ENCODE measurements around the gene RC3H1. TPM values are rescaled to one million over a fixed set of nuclear protein-coding genes. Genes with fewer than 3 reads are reported as not detected.

RC3H1 gene
- total and polyA plus RNA-seq, 9 of the 15 experiments (the other 6 are each of a cell fraction or from before 2014, with no cell fraction given): 2.4 to 31.7 (median 12.4) TPM

DNA sequence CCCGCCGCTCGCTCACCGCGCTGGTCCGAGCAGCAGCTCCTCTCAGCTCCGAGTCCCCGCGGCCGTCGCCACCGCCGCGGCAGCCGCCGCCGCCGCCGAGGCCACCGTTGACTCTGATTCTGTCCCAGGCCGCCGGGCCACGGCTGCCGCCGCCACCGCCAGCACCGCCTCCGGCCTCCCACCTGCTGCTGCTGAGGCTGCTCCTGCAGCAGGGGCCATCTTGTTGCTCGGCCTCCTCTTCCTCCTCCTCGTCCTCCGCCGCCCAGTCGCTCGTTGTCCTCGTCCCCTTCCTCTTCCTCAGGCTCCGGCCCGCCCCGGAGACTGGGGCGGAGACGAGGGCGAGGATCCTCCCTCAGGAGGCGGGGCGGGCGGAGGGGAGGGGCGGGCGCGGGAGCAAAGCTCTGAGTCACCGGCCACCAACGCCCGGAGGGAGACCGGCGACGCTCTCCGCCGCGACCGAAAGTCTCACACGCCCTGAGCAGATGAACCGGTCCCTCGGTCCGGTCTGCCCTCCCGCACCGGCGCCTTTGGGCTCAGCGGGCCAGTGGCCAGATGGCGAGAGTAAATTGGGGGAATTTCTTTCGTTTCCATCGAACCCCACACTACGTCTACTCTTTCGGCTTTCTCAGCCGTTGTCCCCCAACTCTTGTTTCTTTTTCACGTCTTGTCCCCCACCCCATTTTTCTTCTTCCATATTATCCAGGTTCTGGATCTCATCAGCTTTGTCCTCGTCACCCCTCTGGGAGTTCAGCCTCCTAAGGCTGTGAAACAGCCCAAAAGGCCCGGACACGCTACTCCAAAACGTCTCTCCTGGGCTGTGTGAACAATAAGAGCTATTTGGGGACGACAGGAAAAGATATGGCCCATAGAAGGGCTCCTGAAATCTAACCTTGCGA, at the start of gene RC3H1 (continued):
- TF ChIP-seq ZNF324 (CRISPR knock-in tag; IDR thresholded peaks at IDR 0.05) (no peak), ASH1L (IDR thresholded peaks at IDR 0.05; ENCODE audit: borderline replicate concordance, low read depth, partially characterized antibody) (no peak), ESRRA (IDR thresholded peaks at IDR 0.05; ENCODE audit: borderline replicate concordance, low read depth) (0 out of 2 replicates have a peak, but pooled peaks have one; percentile 30), CBX3 (IDR thresholded peaks at IDR 0.05; ENCODE audit: borderline replicate concordance in 1 of 2, low read length in 2 of 2) (peak in 1 of 2 experiments; percentile 61; a peak in 1 of 3 replicates), ZNF146 (CRISPR knock-in tag; IDR thresholded peaks at IDR 0.05; ENCODE audit: unreplicated experiment) (no peak), ID3 (CRISPR knock-in tag; IDR thresholded peaks at IDR 0.05) (no peak), ID3 (tag; IDR thresholded peaks at IDR 0.05) (peak; percentile 9), RFX5 (IDR thresholded peaks at IDR 0.05; ENCODE audit: low read depth, low read length) (no peak), ZNF23 (CRISPR knock-in tag; IDR thresholded peaks at IDR 0.05) (no peak), CREBBP (IDR thresholded peaks at IDR 0.05; ENCODE audit: low read depth, low read length) (no peak), ZKSCAN1 (IDR thresholded peaks at IDR 0.05; ENCODE audit: low read depth, low read length) (no peak; the same call in 1 of the 2 replicates), POLR2A (conservative IDR thresholded peaks at IDR 0.05) (peak; percentile 98), FOXA1 (IDR thresholded peaks at IDR 0.05; ENCODE audit: borderline replicate concordance) (no peak), DACH1 (IDR thresholded peaks at IDR 0.05; ENCODE audit: partially characterized antibody) (no peak), CHD2 (IDR thresholded peaks at IDR 0.05; ENCODE audit: low read depth, low read length) (no peak), RAD51 (IDR thresholded peaks at IDR 0.05; ENCODE audit: borderline replicate concordance, low read depth) (peak; percentile 32; the same call in 1 of the 2 replicates), SMARCA5 (IDR thresholded peaks at IDR 0.05) (no peak), SPI1 (IDR thresholded peaks at IDR 0.05; ENCODE audit: borderline replicate concordance, low read depth, low read length) (peak; percentile 91), ZNF407 (IDR thresholded peaks at IDR 0.05; ENCODE audit: low read depth) (no peak)

Measured in K562 (cell line).